Natural killer cell treated with Interleukin-12 subunit alpha and Interleukin-12 subunit beta and Interleukin-15 and Interleukin-18, amount 100 ng/mL, for 72 hours (primary cell): ENCODE results near the gene CA14. TPM values are rescaled to one million over a fixed set of nuclear protein-coding genes. Genes with fewer than 3 reads are reported as not detected.
"Not testable (repeated sequence)": the region's sequence is repeated elsewhere in the genome, so short reads cannot be mapped to it uniquely, and the experiment has no call there.

Source experiments
- ATAC-seq, 2 donors: fragments of 150-1000 bp; cut with Tn5 transposase in 1 of 2; sonication (Bioruptor Pico), chemical (Tn5 transposase) in 1 of 2; 2 replicates each; pipeline ENCODE4 v1.10.0; 2021
- DNase-seq: peaks from one replicate; pipeline ENCODE4 v3.0.0; 2022; ENCODE audit warnings: low spot score
- H3K27ac Mint-ChIP-seq, 2 donors: 1 replicate in 1 of 2; 2 replicates in 1 of 2; pipeline ENCODE4 v1.8.0; 2022; ENCODE audit warnings: mixed read lengths in 2 of 2, mild to moderate bottlenecking in 1 of 2, moderate library complexity in 1 of 2
- H3K27me3 Mint-ChIP-seq, 2 donors: 1 replicate in 1 of 2; 2 replicates in 1 of 2; pipeline ENCODE4 v1.8.0; 2022; ENCODE audit warnings: mixed read lengths in 2 of 2
- H3K36me3 Mint-ChIP-seq: one replicate; pipeline ENCODE4 v1.8.0; 2022; ENCODE audit warnings: mixed read lengths
- H3K4me1 Mint-ChIP-seq, 2 donors: 1 replicate in 1 of 2; 2 replicates in 1 of 2; pipeline ENCODE4 v1.8.0; 2022; ENCODE audit warnings: low read depth in 2 of 2, mixed read lengths in 2 of 2, mild to moderate bottlenecking in 1 of 2
- H3K4me3 Mint-ChIP-seq: one replicate; pipeline ENCODE4 v1.8.0; 2022; ENCODE audit warnings: mixed read lengths
- H3K9me3 Mint-ChIP-seq: 2 replicates; pipeline ENCODE4 v1.8.0; 2022; ENCODE audit warnings: mixed read lengths
- total RNA-seq, 2 donors: library from RNA; stranded (reverse); gene quantifications; one replicate each; pipeline ENCODE4 v1.2.3, GENCODE V29; 2022

The CA14 gene
- not detected for total RNA-seq

GRCh38 chr1:150257624-150258585 is at the start of gene CA14:
CA14 (plus strand) TSS chr1:150257774; CDS start chr1:150258129, 355 bp downstream.
- DNase-seq, result no peak
- H3K4me1 Mint-ChIP-seq, result peaks cover 12 to 17% of the 10 kb centered on the region in 2 donors
- no peak within 1 kb of the TSS for H3K4me3 Mint-ChIP-seq
- H3K27me3 Mint-ChIP-seq, result peaks cover 31 to 34% of the 10 kb centered on the region in 2 donors
- no peaks in the 10 kb centered on the region for H3K9me3 Mint-ChIP-seq
- H3K27ac Mint-ChIP-seq, result peak within 1 kb of the TSS in 1 of 2 donors; percentile 58
- no peak for ATAC-seq
- H3K36me3 Mint-ChIP-seq, result no peaks in the 10 kb centered on the region

DNA sequence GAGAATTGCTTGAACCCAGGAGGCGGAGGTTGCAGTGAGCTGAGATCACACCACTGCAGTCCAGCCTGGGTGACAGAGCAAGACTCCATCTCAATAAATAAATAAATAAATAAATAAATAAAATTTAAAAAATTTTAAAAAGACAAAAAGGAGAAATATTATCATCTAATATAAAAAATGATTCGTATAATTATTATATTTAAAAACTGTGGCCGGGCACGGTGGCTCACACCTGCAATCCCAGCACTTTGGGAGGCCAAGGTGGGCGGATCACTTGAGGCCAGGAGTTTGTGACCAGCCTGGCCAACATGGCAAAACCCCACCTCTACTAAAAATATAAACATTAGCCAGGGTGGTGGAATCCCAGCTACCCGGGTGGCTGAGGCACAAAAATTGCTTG is 49.1 kb upstream of the CA14 start:
- H3K36me3 Mint-ChIP-seq, H3K9me3 Mint-ChIP-seq, H3K4me1 Mint-ChIP-seq, H3K27ac Mint-ChIP-seq, H3K4me3 Mint-ChIP-seq, DNase-seq, ATAC-seq, H3K27me3 Mint-ChIP-seq: not testable (repeated sequence)

DNA sequence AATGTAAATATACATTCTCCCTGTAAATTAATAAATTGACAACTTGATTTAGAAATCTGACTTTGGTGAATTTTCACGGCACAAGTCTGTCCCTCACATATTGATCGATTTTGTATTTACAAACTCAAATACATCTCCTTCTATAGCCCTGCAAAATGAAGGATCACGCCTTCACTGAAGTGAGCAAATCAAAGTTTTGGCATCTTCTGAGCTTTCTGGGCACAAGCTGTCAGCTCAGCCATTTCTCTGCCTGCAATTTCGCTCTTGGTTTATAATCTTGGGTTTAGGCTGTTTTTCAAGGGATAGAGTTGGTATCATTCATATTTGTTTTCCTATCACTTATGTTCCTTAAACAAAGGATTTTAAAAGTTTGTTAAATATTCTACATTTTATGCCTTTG is 47.5 kb upstream of the CA14 start:
- ATAC-seq, result no peak
- DNase-seq, result no peak
- Mint-ChIP-seq H3K9me3 (no peaks in the 10 kb centered on the region), H3K27ac (no peak overlapping the region), H3K27me3 (peaks cover 0 to 3% of the 10 kb centered on the region in 2 donors), H3K36me3 (peaks cover 4% of the 10 kb centered on the region), H3K4me1 (peaks cover 13 to 18% of the 10 kb centered on the region in 2 donors), H3K4me3 (no peak overlapping the region)

- Mint-ChIP-seq H3K36me3 (peaks cover 4% of the 10 kb centered on the region), H3K9me3 (no peaks in the 10 kb centered on the region), H3K4me3 (no peak overlapping the region), H3K4me1 (peaks cover 13 to 18% of the 10 kb centered on the region in 2 donors), H3K27ac (no peak overlapping the region), H3K27me3 (peaks cover 0 to 3% of the 10 kb centered on the region in 2 donors)
- no peak for DNase-seq
- ATAC-seq, result no peak
These were observed 46.9 kb upstream of the CA14 start for GRCh38 chr1:150210706-150211105.

DNA sequence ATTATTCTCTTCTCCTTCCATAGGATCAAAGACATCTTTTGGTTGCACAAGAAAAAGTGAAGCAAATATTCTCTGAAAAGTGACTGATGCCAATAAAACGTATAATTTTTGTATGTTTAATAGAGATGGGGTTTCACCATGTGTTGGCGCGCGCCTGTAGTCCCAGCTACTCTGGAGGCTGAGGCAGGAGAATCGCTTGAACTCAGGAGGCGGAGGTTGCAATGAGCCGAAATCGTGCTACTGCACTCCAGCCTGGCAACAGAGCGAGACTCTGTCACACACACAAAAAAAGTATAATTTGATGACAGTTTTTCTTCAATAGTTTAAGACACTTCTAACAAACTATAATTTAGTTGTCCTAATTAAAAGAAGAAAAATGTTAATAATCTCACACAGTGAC is 45.5 kb upstream of the CA14 start:
- no peak for DNase-seq
- Mint-ChIP-seq H3K4me3 (no peak overlapping the region), H3K4me1 (peaks cover 13 to 18% of the 10 kb centered on the region in 2 donors), H3K27me3 (no peaks in the 10 kb centered on the region), H3K36me3 (peaks cover 4% of the 10 kb centered on the region), H3K27ac (peak overlapping the region in 1 of 2 donors; percentile 82), H3K9me3 (no peaks in the 10 kb centered on the region)
- no peak for ATAC-seq

- peak overlapping the region; percentile 82 to 91 for H3K27ac Mint-ChIP-seq
- peak; percentile 100 for ATAC-seq
- DNase-seq, result peak; percentile 96
These were observed 44.1 kb upstream of the CA14 start for GRCh38 chr1:150213170-150214098.

GRCh38 chr1:150214099-150214756 is 43.3 kb upstream of the CA14 start:
- not testable (repeated sequence) for DNase-seq, ATAC-seq, H3K9me3 Mint-ChIP-seq, H3K36me3 Mint-ChIP-seq, H3K27me3 Mint-ChIP-seq
- Mint-ChIP-seq H3K4me1 (peaks cover 13 to 18% of the 10 kb centered on the region in 2 donors), H3K27ac (peak overlapping the region; percentile 82 to 91), H3K4me3 (peak overlapping the region; percentile 80)

More at GRCh38 chr1:150213170-150214098, 44.1 kb upstream of the CA14 start:
- no peaks in the 10 kb centered on the region for H3K27me3 Mint-ChIP-seq
- H3K4me3 Mint-ChIP-seq, result peak overlapping the region; percentile 80
- peaks cover 13 to 18% of the 10 kb centered on the region in 2 donors for H3K4me1 Mint-ChIP-seq
- H3K9me3 Mint-ChIP-seq, result no peaks in the 10 kb centered on the region
- peaks cover 4% of the 10 kb centered on the region for H3K36me3 Mint-ChIP-seq

- H3K27me3 Mint-ChIP-seq, ATAC-seq, H3K9me3 Mint-ChIP-seq, H3K36me3 Mint-ChIP-seq, H3K4me3 Mint-ChIP-seq, H3K27ac Mint-ChIP-seq, DNase-seq: not testable (repeated sequence)
- peaks cover 13 to 18% of the 10 kb centered on the region in 2 donors for H3K4me1 Mint-ChIP-seq
These were observed 41.7 kb upstream of the CA14 start for GRCh38 chr1:150215855-150216254.

GRCh38 chr1:150221552-150221951 is 36.0 kb upstream of the CA14 start:
- H3K36me3 Mint-ChIP-seq, result peaks cover 26% of the 10 kb centered on the region
- peaks cover 5 to 9% of the 10 kb centered on the region in 2 donors for H3K4me1 Mint-ChIP-seq
- no peak for DNase-seq
- H3K27ac Mint-ChIP-seq, result no peak overlapping the region
- ATAC-seq, result no peak
- H3K27me3 Mint-ChIP-seq, result no peaks in the 10 kb centered on the region
- no peaks in the 10 kb centered on the region for H3K9me3 Mint-ChIP-seq
- no peak overlapping the region for H3K4me3 Mint-ChIP-seq

DNA sequence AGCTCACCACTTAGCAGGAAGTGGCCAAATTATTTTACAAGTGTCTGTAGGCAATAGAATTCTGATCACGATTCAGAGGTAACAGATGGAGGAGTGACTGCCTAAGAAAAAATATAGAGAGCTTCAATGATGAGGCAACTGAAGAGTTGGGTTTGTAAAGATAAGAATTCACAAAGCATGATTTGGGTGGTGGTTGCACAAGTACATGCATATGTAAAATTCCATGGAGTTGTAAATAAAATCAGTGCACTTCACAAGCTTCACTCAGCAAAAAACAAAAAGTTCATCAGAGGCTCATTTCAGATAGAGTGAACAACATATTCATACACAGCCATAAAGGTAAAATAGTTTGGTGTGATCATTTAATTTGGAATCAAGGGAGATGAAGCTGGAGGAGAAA is 32.6 kb upstream of the CA14 start:
- H3K4me1 Mint-ChIP-seq, result peaks cover 5 to 13% of the 10 kb centered on the region in 2 donors
- H3K36me3 Mint-ChIP-seq, result peaks cover 38% of the 10 kb centered on the region
- ATAC-seq (no peak), DNase-seq (no peak)
- no peak overlapping the region for H3K4me3 Mint-ChIP-seq
- H3K27me3 Mint-ChIP-seq, result no peaks in the 10 kb centered on the region
- H3K27ac Mint-ChIP-seq, result peak overlapping the region in 1 of 2 donors; percentile 15
- no peaks in the 10 kb centered on the region for H3K9me3 Mint-ChIP-seq

DNA sequence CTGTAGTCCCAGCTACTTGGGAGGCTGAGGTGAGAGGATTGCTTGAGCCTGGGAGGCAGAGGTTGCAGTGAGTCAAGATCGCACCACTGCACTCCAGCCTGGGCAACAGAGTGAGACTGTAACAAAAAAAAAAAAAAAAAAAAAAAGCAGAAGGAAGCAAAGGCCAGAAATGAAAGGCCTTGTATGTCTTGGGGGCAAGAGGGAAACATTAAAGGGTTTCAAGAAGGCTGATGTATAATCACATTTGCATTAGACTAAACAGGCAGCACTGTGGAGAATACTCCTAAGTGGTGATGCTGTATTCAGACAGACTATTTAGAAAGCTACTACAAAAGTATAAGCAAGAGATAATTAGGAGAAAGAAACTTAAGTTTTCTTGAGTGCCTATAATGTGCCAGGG is 32.0 kb upstream of the CA14 start:
- peaks cover 38% of the 10 kb centered on the region for H3K36me3 Mint-ChIP-seq
- ATAC-seq (no peak), DNase-seq (no peak)
- no peak overlapping the region for H3K4me3 Mint-ChIP-seq
- H3K27ac Mint-ChIP-seq, result no peak overlapping the region
- no peaks in the 10 kb centered on the region for H3K27me3 Mint-ChIP-seq
- H3K4me1 Mint-ChIP-seq, result peaks cover 5 to 13% of the 10 kb centered on the region in 2 donors
- H3K9me3 Mint-ChIP-seq, result no peaks in the 10 kb centered on the region

DNA sequence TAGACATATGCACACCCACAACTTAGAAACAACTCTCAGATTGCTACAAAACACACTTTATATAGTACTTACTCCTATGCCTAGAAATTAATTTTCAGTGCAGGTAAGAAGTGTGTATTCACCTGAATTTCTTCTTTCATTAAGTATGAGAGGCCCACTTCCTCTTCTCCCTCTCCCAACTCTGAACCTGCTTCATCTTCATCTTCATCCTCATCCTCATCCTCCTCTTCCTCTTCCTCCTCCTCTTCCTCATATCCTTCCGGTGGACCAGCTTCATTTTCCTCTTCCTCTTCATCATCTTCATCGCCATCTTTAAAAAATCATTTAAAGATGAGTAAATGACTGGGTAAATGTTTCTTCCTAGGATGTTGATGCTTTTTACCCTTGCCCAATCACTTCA is 31.1 kb upstream of the CA14 start:
- H3K27ac Mint-ChIP-seq, result peak overlapping the region; percentile 5 to 45
- peaks cover 5 to 13% of the 10 kb centered on the region in 2 donors for H3K4me1 Mint-ChIP-seq
- no peak for ATAC-seq
- H3K4me3 Mint-ChIP-seq, result no peak overlapping the region
- H3K9me3 Mint-ChIP-seq, result no peaks in the 10 kb centered on the region
- no peaks in the 10 kb centered on the region for H3K27me3 Mint-ChIP-seq
- DNase-seq, result no peak
- peaks cover 38% of the 10 kb centered on the region for H3K36me3 Mint-ChIP-seq

DNA sequence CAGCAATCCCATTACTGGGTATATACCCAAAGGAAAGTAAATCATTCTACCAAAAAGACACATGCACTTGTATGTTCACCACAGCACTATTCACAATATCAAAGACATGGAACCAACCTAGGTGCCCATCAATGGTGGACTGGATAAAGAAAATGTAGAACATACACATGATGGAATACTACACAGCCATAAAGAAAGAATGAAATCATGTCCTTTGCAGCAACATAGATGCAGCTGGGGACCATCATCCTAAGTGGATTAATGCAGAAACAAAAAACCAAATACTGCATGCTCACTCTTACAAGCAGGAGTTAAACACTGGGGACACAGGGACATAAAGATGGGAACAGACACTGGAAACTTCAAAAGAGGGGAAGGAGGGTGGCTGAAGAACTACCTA is 30.3 kb upstream of the CA14 start:
- no peak for DNase-seq
- Mint-ChIP-seq H3K36me3 (peaks cover 38% of the 10 kb centered on the region), H3K4me3 (no peak overlapping the region), H3K27me3 (no peaks in the 10 kb centered on the region), H3K9me3 (no peaks in the 10 kb centered on the region), H3K27ac (no peak overlapping the region), H3K4me1 (peaks cover 5 to 13% of the 10 kb centered on the region in 2 donors)
- no peak for ATAC-seq
